Suprapubic skin (tissue), 3 donors: ENCODE results near the gene PRKCE.

Experiments
- EP300 ChIP-seq: sonication (generic); formaldehyde crosslinking; IDR thresholded peaks from one replicate; pipeline ENCODE4 v1.6.1; 2017; ENCODE audit warnings: antibody characterized with exemption
- TF ChIP-seq, protein P1 (sequence below), 2 donors: fragments of 200-600 bp in 1 of 2; fragments of 450-650 bp in 1 of 2; sonication (generic) in 1 of 2; IDR thresholded peaks; one replicate each; pipeline ENCODE4 v1.5.1; 2016 to 2019; ENCODE audit warnings: antibody characterized with exemption in 2 of 2, mild to moderate bottlenecking in 1 of 2, moderate library complexity in 1 of 2

- TF ChIP-seq, protein P1, sequence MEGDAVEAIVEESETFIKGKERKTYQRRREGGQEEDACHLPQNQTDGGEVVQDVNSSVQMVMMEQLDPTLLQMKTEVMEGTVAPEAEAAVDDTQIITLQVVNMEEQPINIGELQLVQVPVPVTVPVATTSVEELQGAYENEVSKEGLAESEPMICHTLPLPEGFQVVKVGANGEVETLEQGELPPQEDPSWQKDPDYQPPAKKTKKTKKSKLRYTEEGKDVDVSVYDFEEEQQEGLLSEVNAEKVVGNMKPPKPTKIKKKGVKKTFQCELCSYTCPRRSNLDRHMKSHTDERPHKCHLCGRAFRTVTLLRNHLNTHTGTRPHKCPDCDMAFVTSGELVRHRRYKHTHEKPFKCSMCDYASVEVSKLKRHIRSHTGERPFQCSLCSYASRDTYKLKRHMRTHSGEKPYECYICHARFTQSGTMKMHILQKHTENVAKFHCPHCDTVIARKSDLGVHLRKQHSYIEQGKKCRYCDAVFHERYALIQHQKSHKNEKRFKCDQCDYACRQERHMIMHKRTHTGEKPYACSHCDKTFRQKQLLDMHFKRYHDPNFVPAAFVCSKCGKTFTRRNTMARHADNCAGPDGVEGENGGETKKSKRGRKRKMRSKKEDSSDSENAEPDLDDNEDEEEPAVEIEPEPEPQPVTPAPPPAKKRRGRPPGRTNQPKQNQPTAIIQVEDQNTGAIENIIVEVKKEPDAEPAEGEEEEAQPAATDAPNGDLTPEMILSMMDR (IDR thresholded peaks at IDR 0.05), result no peak
- TF ChIP-seq EP300, result no peak
Observed at GRCh38 chr2:46095830-46096229, 444.4 kb downstream of the PRKCE start.
